BLaER1 treated with 17β-estradiol and CSF1 and Interleukin-3, amounts not matched to agents 10 nM and 100 nM (cell line): ENCODE data around the gene GABRB1.

ENCODE experiments used
- H3K27ac ChIP-seq, 11 experiments: shearing (Covaris generic); formaldehyde crosslinking; 2 replicates each; pipeline ENCODE4 v1.8.1; 2022
- H3K27me3 ChIP-seq, 11 experiments: shearing (Covaris generic); formaldehyde crosslinking; 2 replicates each; pipeline ENCODE4 v1.8.1; 2022
- H3K36me3 ChIP-seq, 11 experiments: shearing (Covaris generic); formaldehyde crosslinking; 2 replicates each; pipeline ENCODE4 v1.8.1; 2022
- H3K4me1 ChIP-seq, 10 experiments: shearing (Covaris generic); formaldehyde crosslinking; 2 replicates each; pipeline ENCODE4 v1.8.1; 2022
- H3K4me2 ChIP-seq, 11 experiments: shearing (Covaris generic); formaldehyde crosslinking; 2 replicates each; pipeline ENCODE4 v1.8.1; 2022
- H3K4me3 ChIP-seq, 10 experiments: shearing (Covaris generic); formaldehyde crosslinking; 2 replicates each; pipeline ENCODE4 v1.8.1; 2022
- H3K9ac ChIP-seq, 11 experiments: shearing (Covaris generic); formaldehyde crosslinking; 2 replicates each; pipeline ENCODE4 v1.8.1; 2022
- H3K9me3 ChIP-seq, 11 experiments: shearing (Covaris generic); formaldehyde crosslinking; replicated peaks in 1 of 11; 2 replicates each; pipeline ENCODE4 v1.8.1; 2022
- H4K20me1 ChIP-seq, 11 experiments: shearing (Covaris generic); formaldehyde crosslinking; 2 replicates each; pipeline ENCODE4 v1.8.1; 2022
- Cebpa-rat ChIP-seq, 11 experiments: shearing (Covaris generic); IDR thresholded peaks; 2 replicates each; pipeline ENCODE4 v1.8.1; 2022

GABRB1 gene

GRCh38 chr4:47213106-47213505 lies 181.7 kb downstream of the GABRB1 start:
- TF ChIP-seq Cebpa-rat (IDR thresholded peaks at IDR 0.05) = no peak
- no peaks in the 10 kb centered on the region for H4K20me1 ChIP-seq
- no peaks in the 10 kb centered on the region for H3K36me3 ChIP-seq
- no peak overlapping the region for H3K27ac ChIP-seq
- H3K4me3 ChIP-seq = no peak overlapping the region
- no peaks in the 10 kb centered on the region for H3K9me3 ChIP-seq
- H3K9ac ChIP-seq = no peak overlapping the region
- no peaks in the 10 kb centered on the region for H3K4me1 ChIP-seq
- no peak overlapping the region for H3K4me2 ChIP-seq
- no peaks in the 10 kb centered on the region for H3K27me3 ChIP-seq

- H4K20me1 ChIP-seq = no peaks in the 10 kb centered on the region
- H3K4me3 ChIP-seq = no peak overlapping the region
- H3K9me3 ChIP-seq = no peaks in the 10 kb centered on the region
- H3K36me3 ChIP-seq = no peaks in the 10 kb centered on the region
- no peaks in the 10 kb centered on the region for H3K27me3 ChIP-seq
- TF ChIP-seq Cebpa-rat (IDR thresholded peaks at IDR 0.05) = no peak
- no peak overlapping the region for H3K4me2 ChIP-seq
- no peaks in the 10 kb centered on the region for H3K4me1 ChIP-seq
- no peak overlapping the region for H3K9ac ChIP-seq
- H3K27ac ChIP-seq = no peak overlapping the region
Measured at GRCh38 chr4:47213539-47213938, 182.2 kb downstream of the GABRB1 start.

GRCh38 chr4:47213971-47214370 lies 182.6 kb downstream of the GABRB1 start:
- Histone ChIP-seq H4K20me1 (no peaks in the 10 kb centered on the region), H3K4me1 (no peaks in the 10 kb centered on the region), H3K36me3 (no peaks in the 10 kb centered on the region), H3K4me3 (no peak overlapping the region), H3K9me3 (no peaks in the 10 kb centered on the region), H3K4me2 (no peak overlapping the region), H3K9ac (no peak overlapping the region), H3K27me3 (no peaks in the 10 kb centered on the region), H3K27ac (no peak overlapping the region)
- no peak for TF ChIP-seq Cebpa-rat (IDR thresholded peaks at IDR 0.05)

- Histone ChIP-seq H4K20me1 (no peaks in the 10 kb centered on the region), H3K27ac (no peak overlapping the region), H3K4me1 (no peaks in the 10 kb centered on the region), H3K4me2 (no peak overlapping the region), H3K4me3 (no peak overlapping the region), H3K36me3 (no peaks in the 10 kb centered on the region), H3K27me3 (no peaks in the 10 kb centered on the region), H3K9me3 (no peaks in the 10 kb centered on the region), H3K9ac (no peak overlapping the region)
- TF ChIP-seq Cebpa-rat (IDR thresholded peaks at IDR 0.05) = no peak
Measured at GRCh38 chr4:47215759-47216158, 184.4 kb downstream of the GABRB1 start.

GRCh38 chr4:47217291-47217690 lies 185.9 kb downstream of the GABRB1 start:
- H3K27me3 ChIP-seq = no peaks in the 10 kb centered on the region
- no peak overlapping the region for H3K27ac ChIP-seq
- no peak for TF ChIP-seq Cebpa-rat (IDR thresholded peaks at IDR 0.05)
- H3K36me3 ChIP-seq = no peaks in the 10 kb centered on the region
- no peak overlapping the region for H3K9ac ChIP-seq
- no peak overlapping the region for H3K4me2 ChIP-seq
- no peak overlapping the region for H3K4me3 ChIP-seq
- H3K4me1 ChIP-seq = no peaks in the 10 kb centered on the region
- H4K20me1 ChIP-seq = no peaks in the 10 kb centered on the region
- no peaks in the 10 kb centered on the region for H3K9me3 ChIP-seq

GRCh38 chr4:47217884-47218283 lies 186.5 kb downstream of the GABRB1 start:
- H3K36me3 ChIP-seq = no peaks in the 10 kb centered on the region
- H3K4me2 ChIP-seq = no peak overlapping the region
- no peak overlapping the region for H3K4me3 ChIP-seq
- H3K27ac ChIP-seq = no peak overlapping the region
- H3K9ac ChIP-seq = no peak overlapping the region
- no peaks in the 10 kb centered on the region for H4K20me1 ChIP-seq
- no peaks in the 10 kb centered on the region for H3K4me1 ChIP-seq
- no peaks in the 10 kb centered on the region for H3K9me3 ChIP-seq
- no peaks in the 10 kb centered on the region for H3K27me3 ChIP-seq
- TF ChIP-seq Cebpa-rat (IDR thresholded peaks at IDR 0.05) = no peak

GRCh38 chr4:47218631-47219030 lies 187.3 kb downstream of the GABRB1 start:
- no peak overlapping the region for H3K27ac ChIP-seq

GRCh38 chr4:47219586-47219985 lies 188.2 kb downstream of the GABRB1 start:
- H3K9me3 ChIP-seq = no peaks in the 10 kb centered on the region
- no peaks in the 10 kb centered on the region for H4K20me1 ChIP-seq
- H3K27me3 ChIP-seq = no peaks in the 10 kb centered on the region
- H3K4me2 ChIP-seq = no peak overlapping the region
- H3K9ac ChIP-seq = no peak overlapping the region
- H3K4me3 ChIP-seq = no peak overlapping the region
- H3K36me3 ChIP-seq = no peaks in the 10 kb centered on the region
- no peaks in the 10 kb centered on the region for H3K4me1 ChIP-seq
- TF ChIP-seq Cebpa-rat (IDR thresholded peaks at IDR 0.05) = no peak
- no peak overlapping the region for H3K27ac ChIP-seq

More at GRCh38 chr4:47218631-47219030, 187.3 kb downstream of the GABRB1 start:
- no peak for TF ChIP-seq Cebpa-rat (IDR thresholded peaks at IDR 0.05)
- H3K4me3 ChIP-seq = no peak overlapping the region
- H3K27me3 ChIP-seq = no peaks in the 10 kb centered on the region
- no peaks in the 10 kb centered on the region for H3K36me3 ChIP-seq
- H3K4me1 ChIP-seq = no peaks in the 10 kb centered on the region
- no peak overlapping the region for H3K4me2 ChIP-seq
- no peaks in the 10 kb centered on the region for H4K20me1 ChIP-seq
- no peaks in the 10 kb centered on the region for H3K9me3 ChIP-seq
- no peak overlapping the region for H3K9ac ChIP-seq

- no peak overlapping the region for H3K4me3 ChIP-seq
- H3K4me1 ChIP-seq = no peaks in the 10 kb centered on the region
- H3K27ac ChIP-seq = no peak overlapping the region
- no peak overlapping the region for H3K4me2 ChIP-seq
- H3K27me3 ChIP-seq = no peaks in the 10 kb centered on the region
- H3K9ac ChIP-seq = no peak overlapping the region
- no peaks in the 10 kb centered on the region for H3K9me3 ChIP-seq
- H3K36me3 ChIP-seq = no peaks in the 10 kb centered on the region
- TF ChIP-seq Cebpa-rat (IDR thresholded peaks at IDR 0.05) = no peak
- no peaks in the 10 kb centered on the region for H4K20me1 ChIP-seq
Measured at GRCh38 chr4:47221721-47222120, 190.4 kb downstream of the GABRB1 start.

- no peak overlapping the region for H3K9ac ChIP-seq
- H3K27me3 ChIP-seq = no peaks in the 10 kb centered on the region
- H3K4me3 ChIP-seq = no peak overlapping the region
- no peaks in the 10 kb centered on the region for H3K36me3 ChIP-seq
- no peaks in the 10 kb centered on the region for H4K20me1 ChIP-seq
- H3K9me3 ChIP-seq = no peaks in the 10 kb centered on the region
- H3K4me1 ChIP-seq = no peaks in the 10 kb centered on the region
- no peak for TF ChIP-seq Cebpa-rat (IDR thresholded peaks at IDR 0.05)
- no peak overlapping the region for H3K27ac ChIP-seq
- no peak overlapping the region for H3K4me2 ChIP-seq
Measured at GRCh38 chr4:47222276-47222675, 190.9 kb downstream of the GABRB1 start.

- Histone ChIP-seq H3K27ac (no peak overlapping the region), H4K20me1 (no peaks in the 10 kb centered on the region), H3K4me3 (no peak overlapping the region), H3K4me1 (no peaks in the 10 kb centered on the region), H3K4me2 (no peak overlapping the region), H3K9ac (no peak overlapping the region), H3K9me3 (no peaks in the 10 kb centered on the region), H3K36me3 (no peaks in the 10 kb centered on the region), H3K27me3 (no peaks in the 10 kb centered on the region)
- TF ChIP-seq Cebpa-rat (IDR thresholded peaks at IDR 0.05) = no peak
Measured at GRCh38 chr4:47224361-47224760, 193.0 kb downstream of the GABRB1 start.
